T follicular helper cell (primary cell): Measurements from ENCODE around the gene ROBO1.
"Not testable (repeated sequence)": the region's sequence is repeated elsewhere in the genome, so short reads cannot be mapped to it uniquely, and the experiment has no call there.

ENCODE experiments used
- DNase-seq: peaks from one replicate; pipeline ENCODE4 v3.0.0-alpha.2; 2020; ENCODE audit warnings: low read depth

Gene ROBO1

DNA sequence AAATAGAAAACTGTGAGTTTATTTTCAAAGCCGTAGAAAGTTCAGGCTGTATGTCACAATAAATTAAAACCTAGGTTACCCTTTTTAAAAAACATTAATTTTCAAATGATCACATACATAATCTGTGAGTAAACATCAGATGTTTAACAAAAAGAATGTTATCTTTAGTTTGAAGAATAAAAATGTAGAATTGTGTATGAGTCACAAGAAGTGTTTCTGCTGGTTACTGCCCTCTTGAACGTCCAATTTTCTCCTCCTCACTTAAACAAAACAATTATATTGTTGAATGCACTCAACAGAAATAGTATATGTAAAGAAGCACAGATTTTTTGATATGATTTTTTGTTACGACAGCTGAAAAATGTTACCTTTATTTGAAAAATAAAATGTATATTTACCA, 855.1 kb downstream of the ROBO1 start:
- no peak for DNase-seq

DNA sequence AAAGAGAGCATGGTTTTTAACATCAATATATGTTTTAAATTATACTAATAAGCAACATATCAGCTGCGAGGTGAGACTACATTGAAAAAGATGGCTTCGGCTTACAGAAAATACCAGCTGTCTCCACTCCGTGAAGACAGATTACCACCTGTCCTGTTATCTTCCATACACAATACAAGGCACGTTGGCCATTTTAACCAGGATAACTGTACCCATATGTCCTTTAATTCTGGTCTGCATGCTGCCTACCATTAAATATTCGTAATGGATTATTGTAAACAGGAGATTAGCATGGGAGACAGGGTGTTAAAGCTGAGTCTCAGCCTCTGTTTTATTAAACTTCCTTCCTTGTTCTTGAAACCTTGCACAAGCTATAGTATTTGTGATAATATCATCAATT, 855.5 kb downstream of the ROBO1 start:
- DNase-seq = no peak

DNA sequence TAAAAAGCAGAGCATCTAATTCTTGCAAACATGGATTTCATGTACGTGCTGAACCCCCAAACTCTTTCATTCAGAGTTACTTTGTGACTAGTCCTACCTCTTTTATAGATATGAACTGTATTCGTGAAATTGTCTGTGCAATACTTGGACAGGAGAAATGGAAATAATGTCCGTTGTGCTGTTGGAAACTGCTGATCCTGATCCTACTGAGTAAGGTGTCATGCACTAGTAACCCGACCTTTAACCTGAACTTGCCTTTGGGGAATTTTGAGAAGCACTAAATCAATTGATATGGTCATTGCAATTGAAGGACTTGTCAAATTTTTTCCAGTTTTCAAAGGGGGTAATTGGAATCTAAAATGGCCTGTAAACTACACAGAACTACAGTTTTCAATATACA, 856.4 kb downstream of the ROBO1 start:
- no peak for DNase-seq

DNA sequence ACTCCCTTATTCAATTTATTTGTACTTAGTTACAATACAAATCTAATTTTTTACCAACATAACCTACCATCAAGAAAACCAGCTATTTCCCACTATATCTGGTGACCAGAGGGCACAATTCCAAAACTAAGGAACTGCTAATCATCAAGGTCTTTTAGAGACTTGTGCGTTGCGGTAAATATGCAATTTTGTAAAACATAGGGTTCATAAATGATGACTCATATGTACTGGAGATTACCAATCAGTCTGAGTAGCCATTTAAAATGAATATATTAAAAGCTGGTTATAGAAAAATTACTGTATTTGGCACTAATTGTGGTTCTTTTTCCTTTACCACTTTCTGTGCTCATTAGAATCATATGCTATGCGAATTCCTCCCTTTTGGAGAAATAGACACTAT, 859.6 kb downstream of the ROBO1 start:
- DNase-seq = no peak

DNA sequence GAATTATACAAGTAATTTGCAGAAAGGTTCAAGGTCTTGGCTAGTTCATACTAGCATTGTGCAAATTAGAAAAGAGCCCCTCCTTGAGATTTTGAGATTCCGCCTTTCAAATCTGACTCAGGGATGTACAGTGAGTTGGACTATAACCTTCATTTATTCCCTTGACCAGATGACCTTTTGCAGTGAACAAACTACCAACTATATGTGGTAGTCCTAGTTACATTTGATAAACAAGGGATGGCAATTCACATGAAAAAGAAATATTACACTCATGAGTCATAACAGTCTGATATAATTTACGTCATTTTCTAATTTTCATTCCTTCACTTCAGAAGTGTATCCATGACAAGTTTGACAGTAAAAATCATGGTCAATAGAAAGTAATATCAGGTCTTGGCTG, 860.4 kb downstream of the ROBO1 start:
- no peak for DNase-seq

DNA sequence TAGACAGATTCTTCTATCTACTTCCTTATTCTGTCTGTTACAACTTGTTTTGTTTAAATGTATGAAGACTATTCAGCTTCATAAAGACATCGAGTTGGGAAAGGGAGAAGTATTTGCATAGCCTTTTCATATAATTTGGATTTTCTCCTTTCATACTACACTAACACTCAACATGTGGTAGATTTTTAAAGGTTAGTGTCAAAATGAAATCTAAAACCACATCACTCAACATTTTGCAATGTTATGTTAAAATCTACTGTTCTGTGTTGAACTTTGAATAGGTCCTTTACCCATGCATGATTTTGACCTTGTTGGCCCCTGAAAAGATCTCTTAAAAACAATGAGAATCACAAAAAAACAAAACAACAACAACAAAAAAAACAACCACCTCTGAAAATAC, 860.9 kb downstream of the ROBO1 start:
- no peak for DNase-seq

DNA sequence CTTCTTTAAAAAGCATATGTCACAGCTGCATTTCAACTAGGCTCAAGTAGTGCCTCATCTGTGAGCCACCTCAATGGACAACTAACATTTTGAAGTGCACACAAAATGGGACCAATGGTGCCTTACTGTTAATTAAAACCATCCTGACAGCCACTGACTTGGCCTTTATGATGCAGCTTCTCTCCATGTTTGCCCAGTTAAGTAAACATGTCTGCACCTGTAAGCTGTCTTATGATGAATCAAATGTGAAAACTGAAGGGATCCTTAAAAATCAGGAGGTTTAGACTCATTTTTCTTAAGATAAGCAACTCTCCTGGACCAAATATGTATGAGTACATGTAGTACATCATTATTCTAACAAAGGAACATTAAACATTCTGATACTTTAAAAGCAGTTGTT, 861.6 kb downstream of the ROBO1 start:
- DNase-seq = no peak

DNA sequence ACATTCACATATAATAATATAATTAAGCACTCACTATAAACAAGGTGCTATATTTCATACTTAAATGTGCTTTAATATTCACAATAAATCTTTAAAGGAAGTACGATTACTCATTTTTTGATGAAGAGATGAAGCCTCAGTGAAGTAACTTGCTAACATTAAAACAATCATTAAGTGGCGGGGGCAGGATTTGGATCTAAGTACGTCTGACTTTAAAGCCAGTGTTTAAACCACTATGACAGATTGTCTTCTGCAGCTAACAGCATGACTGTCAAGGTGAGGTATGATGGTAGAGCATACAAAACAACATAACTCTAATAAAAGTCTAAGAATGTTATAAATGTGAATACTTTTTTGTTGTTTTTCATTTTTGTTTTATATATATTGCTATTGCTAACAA, 862.1 kb downstream of the ROBO1 start:
- DNase-seq = no peak

DNA sequence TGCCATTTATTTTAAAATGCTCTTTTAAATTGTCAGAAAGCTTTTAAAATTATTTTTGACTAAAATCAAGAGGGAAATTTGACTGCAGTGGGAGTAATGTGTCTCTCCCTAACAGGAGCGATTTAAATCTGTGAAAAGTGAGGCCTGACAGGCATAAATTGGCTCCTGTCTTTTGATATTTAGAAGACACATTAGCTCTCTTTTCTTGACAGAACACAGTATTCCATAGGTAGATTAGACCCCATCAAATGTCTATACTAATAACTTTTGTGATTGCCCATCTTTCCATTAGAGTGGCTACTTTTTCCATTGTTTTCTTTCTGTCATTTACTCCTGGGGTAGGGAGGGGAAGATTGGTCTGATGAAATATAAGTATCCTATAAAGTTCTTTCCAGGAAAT, 866.3 kb downstream of the ROBO1 start:
- no peak for DNase-seq

DNA sequence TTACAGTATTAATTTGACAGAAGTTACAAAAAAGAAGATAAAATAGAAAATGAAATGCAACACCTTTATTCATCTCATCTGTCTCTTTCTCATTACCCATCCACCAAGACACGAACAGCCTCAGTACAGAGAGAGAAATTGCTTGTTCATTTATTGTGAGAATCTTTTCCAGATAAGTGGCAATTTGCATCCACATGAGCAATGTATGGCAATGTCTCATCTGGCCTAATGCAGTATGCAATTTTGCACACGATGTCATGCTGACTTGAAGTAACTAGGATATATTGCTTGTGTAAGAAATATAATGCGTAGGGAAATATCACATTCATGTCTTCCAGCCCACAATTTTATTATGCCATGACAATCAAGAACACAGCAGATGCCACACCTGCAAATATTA, 866.9 kb downstream of the ROBO1 start:
- no peak for DNase-seq

DNA sequence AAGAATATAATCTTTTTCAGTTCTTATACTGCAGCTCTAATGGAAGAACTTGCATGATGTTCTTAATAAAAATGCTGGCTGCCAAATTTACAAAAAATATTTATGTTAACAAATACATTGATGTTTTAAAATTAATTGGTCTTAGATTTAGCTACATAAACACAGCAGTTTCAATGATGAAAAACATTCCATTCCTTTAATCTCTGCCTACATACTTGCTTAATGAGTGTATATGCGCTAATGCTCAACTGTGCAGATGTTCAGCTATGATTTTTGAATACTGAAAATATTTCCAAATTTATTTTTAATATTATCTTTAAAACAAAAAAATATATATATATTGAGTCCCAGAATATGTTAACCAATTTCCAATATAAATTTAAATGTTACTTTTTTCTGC, 867.4 kb downstream of the ROBO1 start:
- no peak for DNase-seq

DNA sequence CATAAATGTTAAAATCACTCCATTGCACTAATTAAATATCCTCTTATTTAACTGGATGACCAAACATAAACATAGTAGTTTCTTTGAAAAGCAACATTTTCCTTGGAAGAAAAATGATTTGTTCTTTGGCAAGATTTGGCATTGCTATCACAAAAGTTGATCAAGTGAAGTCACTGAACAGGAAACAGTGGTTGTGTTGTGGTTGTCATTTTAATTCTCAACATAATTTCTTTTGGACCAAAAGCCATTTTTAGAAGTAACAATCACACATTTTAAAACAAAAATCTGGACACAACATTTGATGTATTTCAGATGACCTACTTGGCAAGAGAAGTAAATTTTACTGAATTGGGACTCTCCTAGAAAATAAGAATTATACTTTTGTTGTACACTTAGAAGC, 872.3 kb downstream of the ROBO1 start:
- no peak for DNase-seq

DNA sequence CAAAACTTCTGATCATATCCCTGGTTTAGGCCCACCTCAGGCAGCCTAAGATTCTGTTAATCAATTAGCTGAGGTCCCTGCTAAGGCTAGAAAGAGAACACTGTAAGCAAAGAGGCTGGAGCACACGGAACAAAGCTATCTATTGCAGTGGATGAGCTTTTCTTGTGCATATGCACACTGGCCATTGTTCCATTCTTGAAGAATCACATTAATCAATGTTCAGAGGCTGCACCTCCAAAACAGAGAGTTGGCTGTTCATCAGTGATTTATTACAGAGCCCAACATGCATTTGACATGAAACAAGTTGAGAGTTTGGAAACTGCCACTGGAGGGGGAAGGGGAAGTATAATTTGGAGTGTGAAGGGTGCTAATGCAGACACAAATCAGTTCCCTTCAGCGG, 873.0 kb downstream of the ROBO1 start:
- DNase-seq = no peak

DNA sequence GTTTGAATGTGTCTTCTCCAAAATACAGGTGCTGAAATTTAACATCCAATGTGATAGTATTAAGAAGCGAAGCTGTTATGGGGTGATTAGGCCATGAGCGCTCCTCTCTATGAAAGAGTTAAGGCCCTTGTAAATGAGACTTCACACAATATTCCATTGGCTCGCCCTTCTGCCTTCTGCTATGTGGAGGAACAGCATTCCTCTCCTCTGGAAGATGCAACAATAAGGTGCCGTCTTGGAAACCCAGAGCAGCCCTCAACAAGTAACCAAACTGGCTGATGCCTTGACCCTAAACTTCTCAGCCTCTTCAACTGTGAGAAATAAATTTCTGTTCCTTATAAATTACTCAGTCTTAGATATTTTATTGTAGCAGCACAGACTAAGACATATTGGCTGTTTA, 874.6 kb downstream of the ROBO1 start:
- no peak for DNase-seq

DNA sequence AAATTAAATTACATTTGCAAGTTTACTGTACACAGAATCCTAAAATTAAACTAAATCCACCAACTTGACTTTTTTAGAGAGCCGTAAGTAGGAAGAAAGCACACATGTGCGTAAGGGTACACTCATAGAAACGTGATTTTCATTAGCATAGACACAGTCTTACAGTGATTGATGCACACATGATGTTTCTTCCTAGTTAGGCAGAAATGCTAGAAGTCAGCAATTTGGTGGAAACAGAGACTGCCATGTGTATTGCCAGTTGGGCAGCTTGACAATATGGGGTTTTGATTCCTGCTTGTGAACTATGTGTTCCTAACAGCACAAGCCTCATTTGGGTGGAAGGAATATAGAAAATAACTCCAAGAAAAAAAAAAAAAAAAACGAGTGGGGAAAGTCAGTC, 878.5 kb downstream of the ROBO1 start:
- DNase-seq = no peak

DNA sequence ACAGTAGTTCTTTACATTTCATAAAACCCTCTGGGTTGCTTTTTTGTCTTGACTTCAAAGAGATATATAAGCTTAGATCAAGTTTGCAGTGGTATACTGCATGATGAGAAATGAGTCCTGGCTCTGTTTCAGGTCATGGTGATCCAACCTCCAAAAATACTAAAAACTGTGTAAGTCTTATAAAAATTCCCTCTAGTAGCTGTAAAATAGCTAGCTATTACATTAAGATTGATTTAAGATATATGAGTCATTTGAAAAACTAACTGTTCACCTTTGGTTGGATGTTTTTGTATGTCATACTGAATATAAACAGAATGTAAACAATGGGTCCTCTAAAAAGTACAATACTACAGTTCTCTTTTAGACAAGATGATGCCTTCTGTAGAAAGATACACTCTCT, 879.2 kb downstream of the ROBO1 start:
- no peak for DNase-seq

DNA sequence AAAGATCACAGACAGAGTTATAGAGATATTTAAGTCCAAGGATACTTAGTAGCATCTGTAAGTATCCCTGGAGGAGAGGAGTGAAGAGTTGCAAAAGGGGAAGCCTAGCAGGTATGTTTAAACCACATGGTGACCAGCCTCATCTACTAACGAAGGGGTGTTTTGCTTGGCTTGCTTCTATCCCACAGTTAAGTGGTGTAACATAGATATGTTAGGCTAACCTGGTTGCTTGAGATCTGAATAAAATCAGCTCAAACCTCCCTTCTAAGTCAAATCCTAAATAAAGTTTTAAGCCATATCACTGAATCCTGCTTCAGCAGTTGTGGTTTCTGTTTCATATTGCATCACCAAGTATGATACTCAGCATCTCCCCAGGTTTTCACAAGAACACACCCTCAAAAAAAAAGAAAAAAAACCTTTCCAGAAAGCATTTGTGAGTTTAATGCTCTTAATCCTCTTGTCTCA, 880.2 kb downstream of the ROBO1 start:
- DNase-seq = no peak

DNA sequence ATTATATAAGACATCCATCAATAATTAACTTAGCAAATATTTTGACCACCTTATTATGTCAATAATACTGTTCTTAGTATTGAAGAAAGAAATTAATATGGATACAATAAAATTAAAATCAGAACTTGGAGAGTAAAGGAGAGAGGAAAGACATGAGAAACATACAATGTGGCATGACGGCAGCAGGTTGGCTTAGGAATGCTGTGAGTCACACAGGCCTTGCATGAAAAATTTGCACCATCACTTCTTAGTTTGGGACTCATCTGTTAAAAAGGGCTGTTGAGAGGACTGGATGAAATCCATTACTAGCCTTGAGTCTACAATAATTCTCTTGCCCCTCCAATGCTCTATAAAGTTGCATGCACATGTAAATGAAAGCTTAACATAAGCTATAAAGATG, 880.8 kb downstream of the ROBO1 start:
- no peak for DNase-seq

DNA sequence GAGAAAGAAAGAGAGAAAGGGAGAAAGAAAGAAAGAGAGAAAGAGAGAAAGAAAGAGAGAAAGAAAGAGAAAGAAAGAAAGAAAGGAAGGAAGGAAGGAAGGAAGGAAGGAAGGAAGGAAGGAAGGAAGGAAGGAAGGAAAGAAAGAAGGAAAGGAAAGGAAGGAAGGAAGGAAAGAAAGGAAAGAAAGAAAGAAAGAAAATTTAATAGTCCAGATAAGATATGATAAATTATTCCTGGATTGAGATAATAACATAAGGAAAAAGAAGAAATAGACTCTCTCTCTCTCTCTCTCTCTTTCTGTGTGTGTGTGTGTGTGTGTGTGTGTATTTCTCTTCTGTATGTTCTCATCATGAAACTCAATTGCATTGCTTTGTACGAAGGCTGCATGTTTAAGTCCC, 883.2 kb downstream of the ROBO1 start:
- DNase-seq = not testable (repeated sequence)

DNA sequence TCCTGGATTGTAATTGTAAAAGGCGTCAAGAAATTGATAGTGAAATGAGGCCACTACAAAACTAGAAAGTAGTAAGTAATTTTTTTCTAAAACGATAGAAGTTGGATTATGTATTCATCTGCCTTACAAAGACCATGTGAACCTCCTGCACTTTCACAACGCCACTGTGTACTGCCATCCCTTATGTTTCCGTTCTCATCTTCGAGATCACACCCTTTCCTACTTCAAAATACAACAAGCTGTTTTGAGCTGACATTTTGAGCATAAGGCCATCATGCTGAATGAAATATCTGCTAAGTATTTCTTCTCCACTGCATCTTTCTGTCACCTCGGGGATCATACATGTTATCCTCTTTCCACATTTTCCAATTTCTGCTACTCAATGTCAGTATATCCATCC, 885.5 kb downstream of the ROBO1 start:
- DNase-seq = no peak

DNA sequence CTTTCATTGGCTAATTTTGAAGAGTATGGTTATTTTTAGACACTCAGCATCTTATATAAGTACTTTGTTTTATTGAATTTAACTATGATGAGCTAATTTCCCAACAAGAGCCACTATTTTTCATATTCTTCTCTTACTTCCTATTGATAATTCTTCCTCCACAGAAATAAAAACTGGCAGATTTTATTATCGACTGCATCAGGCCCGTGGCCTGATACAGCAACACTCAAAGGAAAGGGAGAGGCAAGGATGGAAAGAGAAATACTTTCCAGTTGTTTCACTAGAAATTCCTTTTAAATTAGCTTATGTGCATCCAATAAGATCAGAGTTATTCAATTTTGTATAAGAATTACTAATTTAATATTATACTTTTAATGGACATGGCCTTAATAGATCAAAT, 886.3 kb downstream of the ROBO1 start:
- DNase-seq = no peak

DNA sequence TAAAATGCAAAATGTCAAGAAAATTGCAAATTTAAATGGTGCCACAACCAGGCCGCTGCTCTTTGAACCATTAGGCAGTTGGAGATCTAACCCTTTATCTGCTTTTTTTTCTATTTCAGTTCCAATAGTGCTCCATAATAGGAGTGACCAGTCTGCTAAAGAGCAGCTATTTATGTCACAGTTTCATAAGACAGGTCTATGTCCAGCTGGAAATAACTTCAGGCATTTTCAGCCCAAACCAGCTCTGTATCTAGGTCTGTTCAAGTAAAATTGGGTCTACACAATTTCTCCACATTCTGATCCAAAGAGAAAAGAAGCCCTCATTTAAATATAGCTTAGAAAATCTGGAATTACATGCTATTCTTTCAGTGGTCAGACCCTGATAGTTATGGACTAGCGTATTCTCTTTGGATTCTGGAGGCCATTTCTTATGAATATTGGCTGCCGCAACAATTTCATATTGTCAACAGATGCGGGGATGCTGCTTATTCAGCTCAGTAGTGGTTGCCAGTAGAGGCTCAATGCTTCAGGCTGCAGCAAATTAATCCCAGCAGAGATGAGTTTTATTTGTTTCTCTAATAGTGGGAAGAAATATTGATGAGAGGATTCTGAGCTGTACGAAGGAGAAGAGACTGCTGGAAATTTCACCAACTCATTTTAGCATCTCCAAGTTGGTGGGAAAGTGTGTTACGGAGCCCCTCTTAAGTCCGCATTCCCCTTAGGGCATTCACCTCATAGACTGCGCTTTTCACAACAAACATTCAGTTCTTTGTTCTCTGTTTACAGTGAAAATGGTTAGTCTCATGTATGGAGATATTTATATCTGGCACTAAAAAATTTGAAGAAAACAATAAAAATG, 887.0 kb downstream of the ROBO1 start:
- no peak for DNase-seq

DNA sequence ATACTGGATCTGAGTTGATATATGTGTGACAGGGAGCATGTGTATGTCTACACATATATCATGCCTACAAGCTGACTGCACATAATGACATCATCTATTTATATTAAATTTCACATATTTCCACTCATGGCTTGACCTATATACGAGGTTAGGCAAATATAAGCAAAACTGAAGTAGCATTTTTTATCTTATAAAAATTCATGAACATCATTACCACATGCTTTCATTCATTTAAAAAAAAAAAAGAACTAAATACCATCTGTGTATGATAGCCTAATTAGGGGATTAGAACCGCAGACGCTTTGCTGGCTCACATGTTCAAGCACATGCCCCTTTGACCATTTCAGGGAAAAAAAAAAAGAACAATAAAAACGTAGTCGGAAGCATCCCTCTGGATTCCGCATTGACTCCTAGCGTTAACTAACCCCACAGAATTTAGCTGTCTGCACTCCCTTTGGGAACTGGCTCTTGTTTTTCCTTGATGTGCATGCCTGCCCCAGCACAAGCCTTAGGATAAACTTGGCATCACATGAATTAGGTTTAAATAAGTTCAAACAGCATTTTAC, 888.4 kb downstream of the ROBO1 start:
- DNase-seq = no peak

DNA sequence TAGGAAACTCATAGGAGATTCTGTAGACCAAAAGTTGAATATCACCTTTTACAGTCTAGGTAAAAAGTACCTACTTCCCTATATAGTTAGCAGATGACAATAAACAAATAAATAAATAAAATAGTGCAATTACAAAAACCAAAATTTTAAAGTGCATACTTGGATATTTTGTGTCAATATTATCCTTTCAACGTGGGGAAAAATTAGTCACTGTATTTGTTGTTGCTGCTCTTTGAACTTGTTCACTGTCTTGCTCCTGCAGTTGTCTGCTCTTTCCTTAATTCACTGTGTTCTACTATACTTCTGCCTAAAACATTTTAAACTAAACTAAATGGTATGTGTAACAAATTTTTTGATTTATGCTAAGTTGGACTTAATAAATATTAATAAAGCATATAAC, 889.0 kb downstream of the ROBO1 start:
- DNase-seq = no peak
